HG02870 (cell line): ENCODE measurements around the gene BRD1.

Experiments used
- ATAC-seq: cut with Tn5 transposase; IDR thresholded peaks from one replicate; pipeline ENCODE4 v1.9.1; 2021; ENCODE audit warnings: mild to moderate bottlenecking, moderate library complexity; ENCODE audit not compliant: unreplicated experiment

BRD1 gene

DNA sequence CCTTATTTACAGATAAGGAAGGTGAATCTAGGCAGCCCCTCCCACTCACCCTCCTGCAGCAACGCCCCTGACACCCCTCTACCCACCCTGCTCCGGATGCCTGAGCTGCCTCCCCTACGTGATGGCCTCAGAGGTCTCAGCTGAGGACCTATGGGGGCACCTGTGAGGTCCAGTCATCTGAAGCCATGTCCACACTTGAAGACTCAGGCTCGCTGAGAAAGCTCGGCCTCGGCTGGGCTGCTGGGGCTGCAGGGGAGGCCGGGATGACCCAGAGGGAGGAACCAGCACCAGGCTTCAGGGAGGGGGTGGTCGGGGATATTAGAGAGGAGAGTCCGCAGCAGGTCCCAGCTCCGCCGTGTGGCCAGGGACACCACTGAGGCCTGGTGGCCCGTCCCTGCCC lies 92.8 kb downstream of the BRD1 start:
- ATAC-seq, result no peak

GRCh38 chr22:49734390-49734789 lies 93.3 kb downstream of the BRD1 start:
- ATAC-seq, result no peak

DNA sequence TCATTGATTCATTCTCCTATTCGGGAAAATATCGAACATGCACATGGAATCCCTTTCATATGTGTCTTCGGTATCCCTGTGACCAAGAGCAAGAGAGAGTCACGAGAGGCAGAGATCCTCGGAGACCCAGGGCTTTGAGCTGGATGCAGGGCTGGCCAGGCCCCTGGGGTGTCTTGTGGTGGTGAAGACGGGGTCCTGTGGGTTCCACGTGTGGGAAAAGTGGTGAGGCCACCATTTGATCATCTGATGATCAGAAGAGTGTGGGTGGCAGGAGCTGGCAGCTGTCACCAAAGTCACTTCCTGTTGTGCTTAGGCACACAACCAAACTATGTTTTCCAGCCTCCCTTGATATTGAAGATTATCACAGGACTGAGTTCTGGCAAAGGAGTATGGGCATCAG lies 94.0 kb downstream of the BRD1 start:
- ATAC-seq, result no peak

- ATAC-seq, result no peak
Measured at GRCh38 chr22:49730656-49731055, 97.0 kb downstream of the BRD1 start.

DNA sequence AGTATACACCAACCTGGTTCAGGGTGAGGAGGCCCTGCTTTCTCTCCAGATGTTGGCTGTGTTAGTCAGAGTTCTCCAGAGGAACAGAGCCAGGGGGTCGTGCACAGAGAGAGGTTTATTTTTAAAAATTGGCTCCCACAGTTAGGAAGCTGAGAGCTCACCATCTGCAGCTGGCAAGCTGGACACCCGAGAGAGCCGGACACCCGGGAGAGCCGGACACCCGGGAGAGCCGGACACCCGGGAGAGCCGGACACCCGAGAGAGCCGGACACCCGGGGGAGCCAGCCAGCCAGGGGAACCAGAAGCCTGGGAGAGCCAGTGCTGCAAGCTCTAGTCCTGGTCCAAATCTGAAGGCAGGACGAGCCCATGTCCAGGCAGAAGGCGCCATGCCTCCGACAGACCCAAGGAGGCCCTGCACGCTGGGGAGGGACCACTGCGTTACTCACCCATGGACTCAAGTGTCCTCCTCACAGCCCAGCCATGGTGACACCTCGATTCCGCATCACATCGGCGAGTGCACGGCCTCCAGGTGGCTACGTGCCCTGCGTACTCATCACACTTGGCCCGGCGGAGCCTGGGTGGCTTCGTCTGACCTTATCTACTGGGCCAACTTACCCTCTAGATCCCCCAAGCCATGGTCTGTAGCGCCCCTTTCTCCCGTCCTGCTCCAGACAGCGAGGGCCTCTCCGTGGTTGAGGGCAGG lies 99.0 kb downstream of the BRD1 start:
- no peak for ATAC-seq

DNA sequence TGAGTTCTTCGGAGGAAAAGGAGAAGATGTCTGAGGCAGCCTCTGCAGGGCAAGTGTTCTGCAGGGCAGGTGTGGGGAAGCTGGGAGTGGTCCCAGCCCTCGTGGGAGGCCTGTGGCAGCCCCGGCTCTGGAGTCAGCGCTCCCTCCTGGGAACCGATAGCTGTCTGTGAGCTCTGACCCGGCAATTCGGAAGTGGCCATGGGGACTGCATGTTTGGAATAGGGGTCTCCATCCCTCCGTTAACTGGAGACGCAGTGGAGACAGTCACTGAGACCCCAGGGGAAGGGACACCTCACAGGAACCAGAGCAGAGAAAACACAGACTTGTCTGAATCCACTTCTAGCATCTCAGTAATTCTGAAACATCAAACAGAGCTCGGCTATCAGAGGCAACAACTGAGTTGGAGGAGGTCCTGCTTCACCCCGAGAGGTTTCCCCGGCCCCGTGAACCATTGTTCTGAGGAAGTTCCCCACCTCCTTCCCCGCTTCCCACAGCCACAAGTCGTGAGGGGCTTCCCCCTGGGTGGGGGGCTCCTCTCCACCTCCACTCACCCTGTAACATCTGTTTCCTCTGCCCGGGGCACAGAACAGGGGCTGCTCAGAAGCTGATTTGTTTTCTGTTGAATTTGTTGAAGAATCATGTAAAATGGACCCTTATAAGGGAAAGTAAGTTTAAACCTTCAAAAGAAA lies 99.6 kb downstream of the BRD1 start:
- no peak for ATAC-seq

DNA sequence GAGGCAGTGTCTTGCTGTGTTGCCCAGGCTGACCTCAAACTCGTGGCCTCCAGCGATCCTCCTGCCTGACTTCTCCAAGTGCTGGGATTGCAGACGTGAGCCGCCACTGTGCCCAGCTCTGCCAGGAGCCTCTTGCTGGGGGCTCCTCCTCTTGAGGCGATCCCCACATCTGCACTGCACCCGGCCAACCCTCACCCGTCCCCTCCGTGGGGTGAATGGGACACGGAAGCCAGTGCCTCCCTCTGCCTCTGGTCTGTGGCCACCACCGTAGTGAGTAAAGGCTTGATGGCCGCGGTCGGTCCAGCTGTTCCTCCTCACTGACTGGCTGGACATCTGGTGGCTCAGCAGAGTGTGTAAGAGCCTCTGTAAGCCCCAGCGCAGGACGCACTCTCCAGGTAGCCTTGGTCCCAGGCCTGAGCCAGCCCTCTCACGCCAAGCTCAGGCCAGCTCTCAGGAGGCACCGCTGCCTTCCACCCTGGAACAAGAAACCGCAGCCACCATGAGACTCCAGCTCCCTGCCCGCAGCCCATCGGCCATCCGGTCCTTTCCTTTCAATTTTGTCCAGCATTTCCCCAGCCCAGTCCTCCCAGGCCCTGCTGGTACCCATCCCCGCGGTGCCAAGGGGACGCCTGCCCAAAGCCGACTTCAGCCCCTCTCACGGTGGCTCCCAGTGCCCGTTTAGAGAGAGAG lies 100.3 kb downstream of the BRD1 start:
- ATAC-seq, result no peak

GRCh38 chr22:49726701-49727101 lies 101.0 kb downstream of the BRD1 start:
- ATAC-seq, result no peak

DNA sequence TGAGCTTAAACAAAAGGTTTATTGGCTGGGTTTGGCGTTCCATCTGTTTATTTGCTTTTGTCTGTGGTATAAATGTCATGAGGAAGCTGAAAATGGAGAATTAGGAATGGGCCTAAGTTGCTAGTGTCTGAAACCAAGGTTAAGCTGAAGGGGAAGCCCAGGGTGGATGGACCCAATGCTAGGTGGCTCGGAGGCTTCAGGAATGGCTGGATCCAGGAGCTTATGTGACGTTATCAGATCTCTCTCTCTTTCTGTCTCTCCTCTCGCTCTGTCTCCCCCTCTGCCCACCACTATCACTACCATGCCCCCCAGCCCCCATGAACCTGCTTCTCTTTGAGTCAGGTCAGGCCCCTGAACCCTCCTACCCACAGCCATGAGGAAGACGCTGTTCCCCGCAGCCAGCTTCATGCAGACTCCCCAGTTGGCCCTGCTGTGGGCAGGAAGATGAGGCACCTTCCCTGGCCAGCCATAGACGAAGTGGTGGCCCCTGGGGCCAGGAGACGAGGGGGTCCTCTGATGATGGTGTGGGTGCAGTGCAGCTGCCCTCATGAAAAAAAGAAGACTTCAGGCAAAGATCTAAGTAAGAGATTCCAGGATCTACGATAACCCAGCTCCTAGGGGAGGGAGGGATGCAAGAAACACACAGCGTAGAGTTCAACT lies 101.5 kb downstream of the BRD1 start:
- no peak for ATAC-seq

GRCh38 chr22:49725516-49725915 lies 102.2 kb downstream of the BRD1 start:
- no peak for ATAC-seq

DNA sequence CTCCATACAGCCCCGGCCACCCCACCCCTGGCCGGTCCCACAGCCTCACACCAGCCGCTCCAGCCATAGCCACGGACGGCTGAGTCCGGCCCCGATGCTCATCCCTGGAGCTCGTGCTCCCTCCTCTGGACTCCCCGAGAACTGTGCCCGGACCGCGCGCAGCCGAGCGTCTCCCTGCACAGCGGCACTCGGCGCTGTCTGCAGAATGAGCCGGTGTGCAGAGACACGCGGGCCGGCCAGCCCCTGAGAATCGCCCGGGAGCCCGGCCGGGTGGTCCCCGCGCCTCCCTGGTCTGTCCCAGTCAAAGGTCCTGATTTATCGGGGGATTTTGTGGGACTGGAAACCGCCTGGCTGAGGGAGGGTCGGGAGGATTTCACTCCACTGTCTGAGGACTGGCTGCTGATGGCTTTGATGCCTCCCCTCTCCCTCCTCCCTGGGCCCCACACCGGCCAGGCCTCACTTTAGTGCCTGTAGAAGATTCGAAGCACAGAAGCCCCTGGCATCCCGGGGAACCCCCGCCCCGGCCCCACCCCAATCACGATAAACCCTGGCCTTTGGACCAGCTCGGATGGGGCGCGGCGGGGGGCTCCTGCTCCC lies 102.7 kb downstream of the BRD1 start:
- ATAC-seq, result no peak

DNA sequence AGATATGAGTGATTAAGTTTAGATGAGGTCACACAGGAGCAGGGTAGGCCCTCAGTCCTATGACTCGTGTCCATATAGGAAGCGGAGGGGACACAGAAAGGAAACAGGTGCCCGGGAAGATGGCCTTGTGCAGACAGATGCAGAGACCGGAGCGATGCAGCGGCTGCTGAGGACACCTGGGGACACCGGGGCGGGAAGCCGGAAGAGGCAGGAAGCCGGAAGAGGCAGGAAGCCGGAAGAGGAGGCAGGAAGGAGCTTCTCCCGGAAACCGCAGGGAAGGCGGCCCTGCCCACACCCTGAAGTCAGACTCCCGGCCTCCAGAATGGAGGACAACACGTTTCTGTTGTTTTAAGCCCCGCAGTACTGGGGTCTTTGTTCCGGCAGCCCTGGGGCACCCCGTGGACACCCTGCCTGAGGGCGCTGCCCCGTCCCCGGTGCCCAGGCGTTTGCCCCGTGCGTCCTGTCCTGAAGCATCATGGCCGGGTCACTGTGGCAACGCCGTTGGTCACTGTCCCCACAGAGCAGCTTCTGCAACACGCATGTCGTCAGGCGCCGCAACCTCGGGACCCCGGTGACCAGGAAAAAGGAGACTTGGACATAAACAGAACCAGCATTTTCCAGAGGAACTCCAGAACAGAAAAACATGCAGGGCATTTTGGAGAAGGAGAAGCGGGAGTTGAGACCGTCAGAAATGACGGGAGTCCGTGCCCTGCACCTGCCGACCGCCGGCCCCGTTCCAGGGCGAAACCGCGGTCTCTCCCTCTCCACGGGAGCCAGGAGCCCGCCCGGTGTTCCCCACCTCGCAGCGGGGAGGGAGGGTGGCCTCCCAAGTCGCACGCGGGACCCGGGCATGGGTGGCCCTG lies 103.4 kb downstream of the BRD1 start:
- no peak for ATAC-seq

DNA sequence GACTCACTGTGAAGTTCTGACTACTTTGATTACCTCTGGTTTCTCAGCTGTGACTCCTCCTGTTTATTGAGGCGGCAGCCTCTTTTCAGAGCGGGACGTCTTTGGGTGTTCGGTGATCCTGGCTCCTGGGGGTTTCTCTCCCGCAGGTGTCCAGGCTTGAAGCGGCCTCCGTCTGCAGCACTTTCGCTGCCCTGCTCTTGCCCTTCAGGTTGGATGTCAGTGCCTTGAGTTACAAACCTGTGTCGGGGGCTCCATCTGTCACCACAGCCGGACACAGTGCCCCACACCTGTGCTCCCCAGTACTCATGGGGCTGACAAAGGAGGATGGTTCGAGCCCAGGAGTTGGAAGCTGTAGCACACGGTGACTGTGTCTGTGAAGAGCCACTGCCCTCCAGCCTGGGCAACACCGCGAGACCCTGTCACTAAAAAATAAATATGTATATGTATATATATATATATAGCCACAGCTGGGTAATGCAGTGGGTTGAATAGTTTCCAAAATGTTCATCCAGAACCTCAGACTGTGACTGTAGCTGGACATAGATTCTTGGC lies 104.1 kb downstream of the BRD1 start:
- no peak for ATAC-seq
